GM12878 (cell line): ENCODE data around the gene C10orf143.

Source experiments
- ESRRA ChIP-seq: IDR thresholded peaks from 2 replicates; pipeline ENCODE4 v1.6.1; 2012; ENCODE audit warnings: mild to moderate bottlenecking, low read length, improper control_type of control experiment
- SP1 ChIP-seq: IDR thresholded peaks from one replicate; pipeline ENCODE4 v1.6.1; 2011; ENCODE audit warnings: low read depth, low read length

GRCh38 chr10:130066743-130067142, 43.9 kb downstream of the C10orf143 start:
- TF ChIP-seq ESRRA (no peak), SP1 (no peak)
